Osteoblast (primary cell): ENCODE results near the gene RNF144B. TPM values are rescaled to one million over a fixed set of nuclear protein-coding genes. Genes with fewer than 3 reads are reported as not detected.

Source experiments
- DNase-seq: peaks from one replicate; pipeline ENCODE4 v3.0.0; 2011; ENCODE audit warnings: low spot score, mixed read lengths; ENCODE audit not compliant: insufficient read length; ENCODE audit errors: missing footprints
- H2AFZ ChIP-seq: 2 replicates; pipeline ENCODE4 v1.6.0; 2011; ENCODE audit warnings: mild to moderate bottlenecking, low read length
- H3K27ac ChIP-seq: 2 replicates; pipeline ENCODE4 v1.5.1; 2011; ENCODE audit warnings: mild to moderate bottlenecking, low read depth, low read length, moderate library complexity
- H3K27me3 ChIP-seq: 2 replicates; pipeline ENCODE4 v1.6.0; 2012; ENCODE audit warnings: mild to moderate bottlenecking, control low read depth, inconsistent platforms, low read length, moderate library complexity; ENCODE audit not compliant: insufficient read depth
- H3K36me3 ChIP-seq: 2 replicates; pipeline ENCODE4 v1.5.1; 2011; ENCODE audit warnings: mild to moderate bottlenecking, low read length, control low read depth, moderate library complexity; ENCODE audit not compliant: insufficient read depth
- H3K4me1 ChIP-seq: 2 replicates; pipeline ENCODE4 v1.5.1; 2011; ENCODE audit warnings: mild to moderate bottlenecking, low read length, control low read depth, moderate library complexity; ENCODE audit not compliant: insufficient read depth
- H3K4me2 ChIP-seq: 2 replicates; pipeline ENCODE4 v1.6.0; 2011; ENCODE audit warnings: mild to moderate bottlenecking, low read length; ENCODE audit not compliant: insufficient read depth
- H3K4me3 ChIP-seq: fragments of 200-600 bp; sonication (generic); 3 replicates; pipeline ENCODE4 v1.5.1; 2012; ENCODE audit warnings: mild to moderate bottlenecking, low read length, inconsistent platforms; ENCODE audit not compliant: insufficient read depth
- H3K79me2 ChIP-seq: 2 replicates; pipeline ENCODE4 v1.6.0; 2012; ENCODE audit warnings: mild to moderate bottlenecking, low read length, control low read depth, inconsistent platforms; ENCODE audit not compliant: insufficient read depth
- H3K9me3 ChIP-seq: 2 replicates; pipeline ENCODE4 v1.5.1; 2011; ENCODE audit warnings: low read depth, low read length, control low read depth
- H4K20me1 ChIP-seq: 2 replicates; pipeline ENCODE4 v1.6.0; 2012; ENCODE audit warnings: mild to moderate bottlenecking, low read length, control low read depth; ENCODE audit not compliant: insufficient read depth
- total RNA-seq: library from RNA; depleted of rRNA; stranded (reverse); fragments of >200 nt; gene quantifications from 2 replicates; pipeline ENCODE4 v1.2.3, GENCODE V29; 2012
- TF ChIP-seq, protein P1 (sequence below): IDR thresholded peaks from 2 replicates; pipeline ENCODE4 v1.5.1; 2011; ENCODE audit warnings: mild to moderate bottlenecking, low read depth, low read length, moderate library complexity; ENCODE audit errors: extremely low read depth

RNF144B gene
- total RNA-seq, 1 donor, result 5.8 TPM

DNA sequence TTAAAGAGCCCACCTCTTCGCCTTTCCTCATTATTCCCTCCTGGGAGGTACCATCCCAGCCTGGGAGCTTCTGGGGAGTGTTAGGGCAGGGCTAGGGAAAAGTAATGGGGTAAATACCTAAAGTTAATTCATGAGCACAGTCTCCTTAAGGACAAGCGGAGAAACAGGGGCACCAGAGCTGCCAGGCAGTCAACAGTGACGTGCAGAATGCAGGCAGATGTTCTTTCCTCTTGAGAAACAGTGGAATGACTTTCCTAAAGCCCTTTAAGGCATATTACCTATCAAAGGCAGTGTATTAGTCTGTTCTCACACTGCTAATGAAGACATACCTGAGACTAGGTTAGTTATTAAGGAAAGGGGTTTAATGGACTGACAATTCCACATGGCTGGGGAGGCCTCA lies 76.3 kb downstream of the RNF144B start:
- Histone ChIP-seq H3K36me3 (no peaks in the 10 kb centered on the region), H4K20me1 (no peaks in the 10 kb centered on the region), H3K4me3 (no peak overlapping the region), H2AFZ (no peak overlapping the region), H3K27ac (no peak overlapping the region), H3K27me3 (no peaks in the 10 kb centered on the region), H3K79me2 (no peaks in the 10 kb centered on the region), H3K4me2 (no peak overlapping the region), H3K9me3 (no peaks in the 10 kb centered on the region), H3K4me1 (no peaks in the 10 kb centered on the region)
- DNase-seq, result no peak
- TF ChIP-seq, protein P1, sequence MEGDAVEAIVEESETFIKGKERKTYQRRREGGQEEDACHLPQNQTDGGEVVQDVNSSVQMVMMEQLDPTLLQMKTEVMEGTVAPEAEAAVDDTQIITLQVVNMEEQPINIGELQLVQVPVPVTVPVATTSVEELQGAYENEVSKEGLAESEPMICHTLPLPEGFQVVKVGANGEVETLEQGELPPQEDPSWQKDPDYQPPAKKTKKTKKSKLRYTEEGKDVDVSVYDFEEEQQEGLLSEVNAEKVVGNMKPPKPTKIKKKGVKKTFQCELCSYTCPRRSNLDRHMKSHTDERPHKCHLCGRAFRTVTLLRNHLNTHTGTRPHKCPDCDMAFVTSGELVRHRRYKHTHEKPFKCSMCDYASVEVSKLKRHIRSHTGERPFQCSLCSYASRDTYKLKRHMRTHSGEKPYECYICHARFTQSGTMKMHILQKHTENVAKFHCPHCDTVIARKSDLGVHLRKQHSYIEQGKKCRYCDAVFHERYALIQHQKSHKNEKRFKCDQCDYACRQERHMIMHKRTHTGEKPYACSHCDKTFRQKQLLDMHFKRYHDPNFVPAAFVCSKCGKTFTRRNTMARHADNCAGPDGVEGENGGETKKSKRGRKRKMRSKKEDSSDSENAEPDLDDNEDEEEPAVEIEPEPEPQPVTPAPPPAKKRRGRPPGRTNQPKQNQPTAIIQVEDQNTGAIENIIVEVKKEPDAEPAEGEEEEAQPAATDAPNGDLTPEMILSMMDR, result no peak

DNA sequence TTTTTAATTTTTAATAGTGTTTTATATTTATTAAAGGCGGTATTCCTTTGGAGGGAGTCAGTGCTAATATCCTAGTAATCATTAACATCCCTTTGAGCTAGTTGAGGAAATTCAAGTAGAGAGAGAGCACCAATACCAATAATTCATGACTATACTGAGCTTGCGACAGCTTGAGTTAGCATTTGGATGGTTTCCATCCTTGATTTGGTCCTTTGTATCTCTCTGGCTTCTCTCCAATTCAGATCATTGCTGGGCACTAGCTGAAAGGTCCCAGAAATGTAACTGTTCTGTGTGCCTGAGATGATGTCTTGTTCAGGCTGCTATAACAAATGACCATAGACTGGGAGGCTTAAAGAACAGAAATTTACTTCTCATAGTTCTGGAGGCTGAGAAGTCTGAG lies 77.0 kb downstream of the RNF144B start:
- Histone ChIP-seq H3K36me3 (no peaks in the 10 kb centered on the region), H3K27ac (no peak overlapping the region), H3K79me2 (no peaks in the 10 kb centered on the region), H3K9me3 (no peaks in the 10 kb centered on the region), H2AFZ (no peak overlapping the region), H3K4me1 (no peaks in the 10 kb centered on the region), H3K4me3 (no peak overlapping the region), H3K4me2 (no peak overlapping the region), H3K27me3 (no peaks in the 10 kb centered on the region), H4K20me1 (no peaks in the 10 kb centered on the region)
- TF ChIP-seq, protein P1, result no peak
- DNase-seq, result no peak

DNA sequence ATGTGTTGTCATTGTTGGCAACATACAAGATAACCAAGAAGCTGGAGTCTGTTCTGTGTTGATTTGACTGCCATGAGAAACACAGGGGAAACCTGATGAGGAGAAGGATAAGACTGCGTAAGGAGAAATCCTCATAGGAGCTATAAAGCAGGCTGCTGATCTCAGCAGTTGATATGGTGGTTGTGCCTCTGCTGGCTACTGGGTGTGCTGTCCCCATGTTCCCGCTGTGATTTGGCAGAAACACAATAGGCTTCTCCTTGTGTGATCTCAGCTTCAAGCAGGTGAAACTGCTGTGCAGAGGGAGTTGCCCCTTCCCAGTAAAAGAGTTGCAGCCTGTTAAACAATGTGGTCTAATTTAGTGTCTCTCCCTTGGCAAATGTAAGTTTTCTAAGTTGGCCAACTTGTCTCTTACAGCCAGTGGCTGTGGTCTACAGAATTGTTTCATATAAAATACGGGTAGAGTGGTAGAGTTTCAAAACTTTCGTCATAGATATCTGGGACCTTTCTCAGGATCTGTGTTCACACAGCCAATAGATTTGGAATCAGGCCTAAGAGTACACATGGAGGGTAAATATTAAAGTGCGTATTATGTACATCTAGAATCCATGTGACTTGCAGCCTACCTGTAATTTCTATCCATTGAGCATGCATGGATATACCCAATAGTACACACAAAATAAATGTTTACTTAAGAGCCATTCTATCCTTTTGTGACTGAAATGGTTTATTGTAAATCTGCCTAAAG lies 78.4 kb downstream of the RNF144B start:
- no peak overlapping the region for H3K4me3 ChIP-seq
- H2AFZ ChIP-seq, result no peak overlapping the region
- H3K79me2 ChIP-seq, result no peaks in the 10 kb centered on the region
- no peaks in the 10 kb centered on the region for H3K4me1 ChIP-seq
- TF ChIP-seq, protein P1, result no peak
- H3K27me3 ChIP-seq, result no peaks in the 10 kb centered on the region
- no peaks in the 10 kb centered on the region for H3K9me3 ChIP-seq
- H3K27ac ChIP-seq, result no peak overlapping the region
- no peaks in the 10 kb centered on the region for H3K36me3 ChIP-seq
- no peak overlapping the region for H3K4me2 ChIP-seq
- DNase-seq, result no peak
- no peaks in the 10 kb centered on the region for H4K20me1 ChIP-seq

DNA sequence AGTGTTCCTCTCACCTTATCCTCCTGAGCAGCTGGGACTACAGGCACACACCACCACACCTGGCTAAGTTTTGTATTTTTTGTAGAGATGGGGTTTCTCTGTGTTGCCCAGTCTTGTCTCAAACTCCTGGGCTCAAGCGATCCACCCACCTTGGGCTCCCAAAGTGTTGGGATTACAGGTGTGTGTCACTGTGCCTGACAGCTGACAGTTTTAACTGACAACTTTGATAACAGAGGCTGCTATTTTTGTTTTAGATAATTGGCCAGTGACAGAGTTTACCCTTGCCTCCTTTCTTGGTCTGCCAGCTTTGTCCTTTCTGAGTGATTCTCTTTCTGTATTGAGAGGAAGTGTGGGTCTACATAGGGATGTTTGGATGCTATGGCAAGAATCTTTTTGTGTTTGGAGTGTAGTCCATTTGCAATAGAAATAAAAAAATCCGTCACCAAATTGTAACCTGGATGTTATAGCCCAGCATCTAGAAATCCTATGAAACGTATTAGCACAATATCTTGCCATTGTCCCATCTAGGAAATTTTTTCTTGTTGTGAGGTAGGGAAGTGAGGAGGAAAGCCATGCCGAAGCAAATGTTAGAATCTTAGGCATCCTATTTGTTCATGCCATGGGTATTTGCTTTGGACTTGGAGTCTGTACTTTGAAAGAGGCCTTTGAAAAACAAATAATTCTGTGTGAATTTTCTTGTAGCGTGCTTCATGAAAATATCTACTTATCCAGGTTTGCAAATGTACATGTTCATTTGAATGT lies 80.8 kb downstream of the RNF144B start:
- no peaks in the 10 kb centered on the region for H3K36me3 ChIP-seq
- no peak for DNase-seq
- no peak overlapping the region for H2AFZ ChIP-seq
- no peak overlapping the region for H3K4me2 ChIP-seq
- no peaks in the 10 kb centered on the region for H3K79me2 ChIP-seq
- TF ChIP-seq, protein P1, result no peak
- no peaks in the 10 kb centered on the region for H4K20me1 ChIP-seq
- no peak overlapping the region for H3K4me3 ChIP-seq
- H3K4me1 ChIP-seq, result no peaks in the 10 kb centered on the region
- H3K27ac ChIP-seq, result no peak overlapping the region
- H3K27me3 ChIP-seq, result no peaks in the 10 kb centered on the region
- no peaks in the 10 kb centered on the region for H3K9me3 ChIP-seq
